ENCODE measurements around the gene TAPBP. TPM values are rescaled to one million over a fixed set of nuclear protein-coding genes. Genes with fewer than 3 reads are reported as not detected.
A peak's percentile ranks its signal among the peaks of the same experiment; 100 is the strongest.
"Not testable (repeated sequence)": the region's sequence is repeated elsewhere in the genome, so short reads cannot be mapped to it uniquely, and the experiment has no call there.

Gene TAPBP
- total and polyA plus RNA-seq, 2 of the 8 experiments (the other 6 are each of a cell fraction or from before 2014, with no cell fraction given) = 24.5 to 35.4 TPM

- H2AK5ac ChIP-seq (ENCODE audit: low read depth, low read length); H3K4me3 ChIP-seq (ENCODE audit: extremely low read depth in 1 of 4, insufficient read depth in 2 of 4, low read depth in 3 of 4, low read length in 4 of 4); H3K36me3 ChIP-seq (ENCODE audit: control insufficient read depth in 2 of 4, insufficient read depth in 4 of 4, low read length in 3 of 4); H3K9ac ChIP-seq (replicated peaks in 1 of 4; ENCODE audit: extremely low read depth in 1 of 4, low read depth in 3 of 4, low read length in 3 of 4); H4K20me1 ChIP-seq (replicated peaks in 1 of 2; ENCODE audit: control insufficient read depth in 1 of 2, insufficient read depth in 2 of 2, low read length in 2 of 2); H3K27ac ChIP-seq (ENCODE audit: low read depth, low read length); H2BK15ac ChIP-seq (ENCODE audit: low read length); DNase-seq (ENCODE audit: low read depth in 1 of 2, low spot score in 2 of 2); H3K4me2 ChIP-seq (ENCODE audit: insufficient read depth in 1 of 2, low read depth in 2 of 2, low read length in 2 of 2); H3K14ac ChIP-seq (ENCODE audit: insufficient read length); H4K91ac ChIP-seq (replicated peaks; ENCODE audit: insufficient read length, low read length); H2BK20ac ChIP-seq (ENCODE audit: low read length); H3K79me2 ChIP-seq (ENCODE audit: control insufficient read depth in 1 of 2, insufficient read depth in 2 of 2, low read length in 2 of 2); H3K4ac ChIP-seq (replicated peaks; ENCODE audit: insufficient read length, low read depth, low read length); H4K5ac ChIP-seq (ENCODE audit: insufficient read length, low read depth, low read length); H3K27me3 ChIP-seq (replicated peaks in 1 of 4; ENCODE audit: control insufficient read depth in 3 of 4, extremely low read depth in 1 of 4, insufficient read depth in 3 of 4, low read length in 3 of 4); H2AFZ ChIP-seq (ENCODE audit: low read length); H3K23me2 ChIP-seq (ENCODE audit: low read depth, low read length); POLR2A ChIA-PET (ENCODE audit: partially characterized antibody); H3K4me1 ChIP-seq (replicated peaks in 1 of 4; ENCODE audit: control insufficient read depth in 3 of 4, insufficient read depth in 4 of 4, low read length in 3 of 4); FAIRE-seq; H3K56ac ChIP-seq (replicated peaks; ENCODE audit: insufficient read length, low read depth, low read length); H3K79me1 ChIP-seq (ENCODE audit: low read depth, low read length); H2BK5ac ChIP-seq (ENCODE audit: low read depth, low read length); H4K8ac ChIP-seq (ENCODE audit: extremely low read depth, insufficient read depth, low read length); H2BK120ac ChIP-seq (replicated peaks; ENCODE audit: low read depth, low read length); H3K23ac ChIP-seq (ENCODE audit: insufficient read length); H3K18ac ChIP-seq (ENCODE audit: extremely low read depth, low read length); H2BK12ac ChIP-seq (ENCODE audit: low read depth, low read length); H3K9me3 ChIP-seq (ENCODE audit: insufficient read depth in 2 of 2, low read depth in 1 of 2, low read length in 1 of 2): not testable (repeated sequence)
- peak; percentile 64 for TF ChIP-seq E2F6 (IDR thresholded peaks at IDR 0.05)
- CTCF ChIA-PET (ENCODE audit: partially characterized antibody) = interaction anchor here (1.0 to 1.2 kb wide), 2 partner anchors 10 to 11 kb away, joined by 3 to 6 read pairs; no protein-coding TSS in a partner anchor
- 84% methylated on average over 6 of the region's 6 CpGs; no CpG with 5 or more reads in 1 of the 2 experiments for WGBS, 2 experiments (ENCODE audit: extremely low coverage in 1 of 2, insufficient coverage in 1 of 2, insufficient read length in 1 of 2, insufficient replicate concordance in 2 of 2, low coverage in 1 of 2, low lambda C conversion rate in 2 of 2, missing lambda C conversion rate in 1 of 2)
Measured at GRCh38 chr6:33355860-33356259, 42.0 kb upstream of the TAPBP start.

Measured in H1 (cell line).